MM.1S (cell line): ENCODE results near the gene L3MBTL4.

Experiments
- DNase-seq: peaks from one replicate; pipeline ENCODE4 v3.0.0-alpha.2; 2015
- H2AFZ ChIP-seq: fragments of 300-600 bp; sonication (generic); 2 replicates; pipeline ENCODE4 v1.6.0; 2016; ENCODE audit warnings: antibody characterized with exemption, low read length
- H3F3A ChIP-seq: fragments of 300-600 bp; sonication (generic); 2 replicates; pipeline ENCODE4 v1.6.1; 2016; ENCODE audit warnings: mild to moderate bottlenecking, antibody characterized with exemption, low read length, moderate library complexity, mixed read lengths; ENCODE audit not compliant: insufficient read depth
- H3K27ac ChIP-seq: fragments of 300-600 bp; sonication (generic); 2 replicates; pipeline ENCODE4 v1.5.1; 2016; ENCODE audit warnings: mild to moderate bottlenecking, low read length
- H3K27me3 ChIP-seq: fragments of 300-600 bp; sonication (generic); replicated peaks from 2 replicates; pipeline ENCODE4 v1.6.0; 2016; ENCODE audit warnings: low read length; ENCODE audit not compliant: insufficient read depth
- H3K36me3 ChIP-seq: fragments of 300-600 bp; sonication (generic); replicated peaks from 2 replicates; pipeline ENCODE4 v1.6.1; 2016; ENCODE audit warnings: mild to moderate bottlenecking, low read length, mixed read lengths; ENCODE audit not compliant: insufficient read depth
- H3K4me1 ChIP-seq: fragments of 300-600 bp; sonication (generic); 2 replicates; pipeline ENCODE4 v1.6.1; 2016; ENCODE audit warnings: low read length, mixed read lengths
- H3K4me2 ChIP-seq: fragments of 300-600 bp; sonication (generic); 2 replicates; pipeline ENCODE4 v1.6.0; 2016; ENCODE audit warnings: low read depth, low read length
- H3K4me3 ChIP-seq: fragments of 300-600 bp; sonication (generic); 2 replicates; pipeline ENCODE4 v1.5.1; 2016; ENCODE audit warnings: low read length, mixed read lengths
- H3K79me2 ChIP-seq: fragments of 300-600 bp; sonication (generic); 2 replicates; pipeline ENCODE4 v1.6.1; 2016; ENCODE audit warnings: mixed run types, low read length, mixed read lengths
- H3K9ac ChIP-seq: fragments of 300-600 bp; sonication (generic); 2 replicates; pipeline ENCODE4 v1.6.1; 2016; ENCODE audit warnings: low read length, mixed read lengths
- H3K9me2 ChIP-seq: fragments of 300-600 bp; sonication (generic); replicated peaks from 2 replicates; pipeline ENCODE4 v1.6.1; 2016; ENCODE audit warnings: mild to moderate bottlenecking, low read length, mixed read lengths; ENCODE audit not compliant: insufficient read depth
- H3K9me3 ChIP-seq: fragments of 300-600 bp; sonication (generic); replicated peaks from 2 replicates; pipeline ENCODE4 v1.6.1; 2016; ENCODE audit warnings: mild to moderate bottlenecking, low read length, mixed read lengths; ENCODE audit not compliant: insufficient read depth
- H4K20me1 ChIP-seq: fragments of 300-600 bp; sonication (generic); 2 replicates; pipeline ENCODE4 v1.6.1; 2016; ENCODE audit warnings: mild to moderate bottlenecking, low read length, moderate library complexity, mixed read lengths; ENCODE audit not compliant: insufficient read depth
- EZH2 ChIP-seq: fragments of 300-600 bp; sonication (generic); optimal IDR thresholded peaks from 2 replicates; pipeline ENCODE3; 2017; ENCODE audit warnings: low read depth, mild to moderate bottlenecking, antibody characterized with exemption, low read length, mixed read lengths
- EZH2phosphoT487 ChIP-seq: fragments of 300-600 bp; sonication (generic); IDR thresholded peaks from 2 replicates; pipeline ENCODE4 v1.6.1; 2018; ENCODE audit warnings: antibody characterized with exemption, low read length
- TF ChIP-seq, protein P1 (sequence below): fragments of 300-600 bp; sonication (generic); IDR thresholded peaks from 2 replicates; pipeline ENCODE4 v1.5.1; 2016; ENCODE audit warnings: antibody characterized with exemption, low read length, mixed read lengths

The L3MBTL4 gene

DNA sequence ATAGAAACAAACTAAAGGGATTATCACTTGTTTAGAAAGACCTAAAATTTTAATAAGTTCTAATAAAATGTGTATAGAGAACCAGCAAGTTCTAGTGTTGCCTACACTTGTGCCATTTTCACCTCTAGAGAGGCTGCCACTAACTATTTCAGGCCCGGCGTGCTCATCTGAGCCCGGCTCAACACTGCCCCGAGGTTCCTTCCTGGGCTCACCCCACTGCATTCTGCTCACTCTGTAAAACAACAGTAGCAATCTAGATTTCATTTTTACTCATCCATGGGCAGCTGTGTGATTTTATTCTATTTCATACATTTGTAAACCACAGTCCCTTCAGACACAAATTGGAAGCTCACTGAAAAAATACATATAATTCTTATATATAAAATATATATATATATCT is 253.2 kb downstream of the L3MBTL4 start:
- no peaks in the 10 kb centered on the region for H3K79me2 ChIP-seq
- H3K4me2 ChIP-seq: no peak overlapping the region
- H3F3A ChIP-seq: no peaks in the 10 kb centered on the region
- H3K9me2 ChIP-seq: no peaks in the 10 kb centered on the region
- H3K36me3 ChIP-seq: no peaks in the 10 kb centered on the region
- H3K9me3 ChIP-seq: no peaks in the 10 kb centered on the region
- no peaks in the 10 kb centered on the region for H4K20me1 ChIP-seq
- no peak overlapping the region for H2AFZ ChIP-seq
- no peaks in the 10 kb centered on the region for H3K4me1 ChIP-seq
- DNase-seq: no peak
- TF ChIP-seq EZH2phosphoT487 (no peak), EZH2 (no peak)
- TF ChIP-seq, protein P1, sequence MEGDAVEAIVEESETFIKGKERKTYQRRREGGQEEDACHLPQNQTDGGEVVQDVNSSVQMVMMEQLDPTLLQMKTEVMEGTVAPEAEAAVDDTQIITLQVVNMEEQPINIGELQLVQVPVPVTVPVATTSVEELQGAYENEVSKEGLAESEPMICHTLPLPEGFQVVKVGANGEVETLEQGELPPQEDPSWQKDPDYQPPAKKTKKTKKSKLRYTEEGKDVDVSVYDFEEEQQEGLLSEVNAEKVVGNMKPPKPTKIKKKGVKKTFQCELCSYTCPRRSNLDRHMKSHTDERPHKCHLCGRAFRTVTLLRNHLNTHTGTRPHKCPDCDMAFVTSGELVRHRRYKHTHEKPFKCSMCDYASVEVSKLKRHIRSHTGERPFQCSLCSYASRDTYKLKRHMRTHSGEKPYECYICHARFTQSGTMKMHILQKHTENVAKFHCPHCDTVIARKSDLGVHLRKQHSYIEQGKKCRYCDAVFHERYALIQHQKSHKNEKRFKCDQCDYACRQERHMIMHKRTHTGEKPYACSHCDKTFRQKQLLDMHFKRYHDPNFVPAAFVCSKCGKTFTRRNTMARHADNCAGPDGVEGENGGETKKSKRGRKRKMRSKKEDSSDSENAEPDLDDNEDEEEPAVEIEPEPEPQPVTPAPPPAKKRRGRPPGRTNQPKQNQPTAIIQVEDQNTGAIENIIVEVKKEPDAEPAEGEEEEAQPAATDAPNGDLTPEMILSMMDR: no peak
- H3K27me3 ChIP-seq: no peaks in the 10 kb centered on the region
- H3K27ac ChIP-seq: no peak overlapping the region
- no peak overlapping the region for H3K9ac ChIP-seq
- no peak overlapping the region for H3K4me3 ChIP-seq

DNA sequence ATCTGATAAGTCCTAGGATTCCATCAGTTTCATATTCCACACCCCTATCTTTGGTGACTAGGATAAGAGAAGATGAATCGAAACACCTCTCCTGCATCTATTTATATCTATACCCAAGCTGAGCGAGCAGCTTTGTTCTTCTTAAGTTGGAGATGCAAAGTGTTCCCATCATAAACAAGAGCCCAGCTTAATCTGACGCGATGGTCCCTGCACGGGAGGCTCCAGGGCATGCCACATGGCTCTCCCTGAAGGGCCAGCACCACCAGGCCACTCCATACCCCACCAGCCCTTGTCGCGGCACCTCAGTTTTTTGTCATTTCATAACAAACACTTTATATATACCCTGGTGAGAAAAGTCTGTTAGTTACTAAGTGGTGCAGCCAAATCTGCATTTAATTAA is 255.3 kb downstream of the L3MBTL4 start:
- no peak overlapping the region for H3K27ac ChIP-seq
- no peak for DNase-seq
- H3K9me2 ChIP-seq: no peaks in the 10 kb centered on the region

DNA sequence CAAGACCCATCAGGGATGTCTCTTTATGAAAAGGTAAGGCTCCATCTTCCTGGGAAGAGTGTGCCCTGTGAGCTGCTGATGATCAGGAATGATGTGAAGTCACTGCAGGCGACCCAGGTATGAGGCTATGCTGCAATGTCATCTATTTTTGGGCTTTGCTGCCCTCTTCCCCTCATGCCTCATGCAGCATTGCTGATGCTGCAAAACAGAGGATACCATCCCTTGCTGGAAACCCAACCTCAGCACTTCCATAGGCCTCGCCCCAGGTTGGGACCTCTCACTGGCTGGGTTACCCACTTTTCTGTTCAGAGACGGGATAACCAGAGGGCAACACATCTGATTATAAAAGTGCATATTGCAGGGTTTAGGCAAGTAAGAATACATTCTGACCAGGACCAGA is 255.8 kb downstream of the L3MBTL4 start:
- Histone ChIP-seq H3K4me3 (no peak overlapping the region), H3K4me2 (no peak overlapping the region), H3K27ac (no peak overlapping the region), H3K9me2 (no peaks in the 10 kb centered on the region), H2AFZ (no peak overlapping the region), H4K20me1 (no peaks in the 10 kb centered on the region), H3F3A (no peaks in the 10 kb centered on the region), H3K9me3 (no peaks in the 10 kb centered on the region), H3K27me3 (no peaks in the 10 kb centered on the region), H3K36me3 (no peaks in the 10 kb centered on the region), H3K79me2 (no peaks in the 10 kb centered on the region), H3K9ac (no peak overlapping the region), H3K4me1 (no peaks in the 10 kb centered on the region)
- no peak for TF ChIP-seq EZH2phosphoT487
- TF ChIP-seq EZH2: no peak
- TF ChIP-seq, protein P1: no peak
- no peak for DNase-seq

More for the DNA sequence above, 255.3 kb downstream of the L3MBTL4 start:
- no peaks in the 10 kb centered on the region for H3K9me3 ChIP-seq
- H3K36me3 ChIP-seq: no peaks in the 10 kb centered on the region
- no peak overlapping the region for H3K4me3 ChIP-seq
- H3K4me2 ChIP-seq: no peak overlapping the region
- TF ChIP-seq EZH2phosphoT487 (no peak), EZH2 (no peak)
- TF ChIP-seq, protein P1: no peak
- H3K4me1 ChIP-seq: no peaks in the 10 kb centered on the region
- H3K9ac ChIP-seq: no peak overlapping the region
- no peak overlapping the region for H2AFZ ChIP-seq
- H3K27me3 ChIP-seq: no peaks in the 10 kb centered on the region
- no peaks in the 10 kb centered on the region for H3F3A ChIP-seq
- H3K79me2 ChIP-seq: no peaks in the 10 kb centered on the region
- no peaks in the 10 kb centered on the region for H4K20me1 ChIP-seq

DNA sequence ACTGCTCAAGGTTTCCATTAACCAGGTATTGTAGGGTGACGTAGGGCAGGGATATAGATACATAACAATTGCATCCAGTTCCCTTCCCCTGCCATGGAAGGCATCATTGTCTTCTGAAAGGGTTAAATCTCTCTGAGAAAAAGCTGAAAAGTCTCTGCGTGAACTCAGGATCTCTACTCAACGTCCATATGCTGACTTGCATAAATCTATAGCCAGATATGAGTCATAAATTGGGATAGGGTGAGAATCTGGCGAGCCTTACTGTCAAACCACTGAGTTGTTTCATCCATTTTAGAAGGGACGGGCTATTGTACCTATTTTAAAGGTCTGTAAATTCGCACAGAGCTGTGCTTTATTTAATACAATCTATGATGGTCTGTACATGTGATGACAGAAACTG is 258.3 kb downstream of the L3MBTL4 start:
- no peaks in the 10 kb centered on the region for H3K9me3 ChIP-seq
- no peaks in the 10 kb centered on the region for H4K20me1 ChIP-seq
- no peaks in the 10 kb centered on the region for H3K9me2 ChIP-seq
- no peak overlapping the region for H3K4me3 ChIP-seq
- H3K9ac ChIP-seq: no peak overlapping the region
- DNase-seq: no peak
- H3K27ac ChIP-seq: no peak overlapping the region
- H3K4me2 ChIP-seq: no peak overlapping the region
- no peaks in the 10 kb centered on the region for H3K27me3 ChIP-seq
- no peaks in the 10 kb centered on the region for H3K36me3 ChIP-seq
- H3K4me1 ChIP-seq: no peaks in the 10 kb centered on the region
- no peaks in the 10 kb centered on the region for H3F3A ChIP-seq
- no peak overlapping the region for H2AFZ ChIP-seq
- TF ChIP-seq, protein P1: no peak
- TF ChIP-seq EZH2phosphoT487 (no peak), EZH2 (no peak)
- H3K79me2 ChIP-seq: no peaks in the 10 kb centered on the region
